Lower leg skin (tissue), 4 donors: ENCODE results near the gene NIFK. TPM values are rescaled to one million over a fixed set of nuclear protein-coding genes. Genes with fewer than 3 reads are reported as not detected.
"Not testable (repeated sequence)": the region's sequence is repeated elsewhere in the genome, so short reads cannot be mapped to it uniquely, and the experiment has no call there.

ENCODE experiments used
- DNase-seq, 2 donors: peaks; one replicate each; pipeline ENCODE4 v3.0.0-alpha.2; 2019; ENCODE audit warnings: low spot score in 2 of 2
- H3K4me3 ChIP-seq: fragments of 200-600 bp; sonication (generic); 2 replicates; pipeline ENCODE4 v1.5.1; 2017; ENCODE audit warnings: mild to moderate bottlenecking, low read depth; ENCODE audit not compliant: poor library complexity, severe bottlenecking
- CTCF ChIP-seq, 3 donors: fragments of 450-650 bp; IDR thresholded peaks; one replicate each; pipeline ENCODE4 v1.5.1; 2016; ENCODE audit warnings: antibody characterized with exemption in 3 of 3, mild to moderate bottlenecking in 3 of 3, moderate library complexity in 2 of 3
- POLR2A ChIP-seq, 2 donors: fragments of 450-650 bp; IDR thresholded peaks; one replicate each; pipeline ENCODE4 v1.6.1; 2016 to 2017; ENCODE audit warnings: antibody characterized with exemption in 2 of 2, mild to moderate bottlenecking in 1 of 2, moderate library complexity in 1 of 2
- WGBS, 2 donors: methylation state at CpG; one replicate each; pipeline ENCODE4 v1.1.5; 2018; 5-methylcytosine and 5-hydroxymethylcytosine counted together
- intact Hi-C: fragments of 100-400 bp; cut with DNase I; formaldehyde crosslinking; loops from one replicate; pipeline ENCODE4 v1.15.0; 2023; ENCODE audit warnings: low total_unique reads
- total RNA-seq, 4 donors: library from RNA; depleted of rRNA; stranded (reverse); fragments of >200 nt; gene quantifications; one replicate each; pipeline ENCODE4 v1.1.0, GENCODE V29; 2016

The NIFK gene
- total RNA-seq, 4 donors from 2014 or later: 46.8 to 94.0 (median 49.4) TPM

GRCh38 chr2:121697108-121697631 lies 39.5 kb downstream of the NIFK start:
- intact Hi-C loops: no loop called here
- no peak for DNase-seq

GRCh38 chr2:121696410-121696930 lies 40.2 kb downstream of the NIFK start:
- intact Hi-C loops: no loop called here
- WGBS, 2 donors: 89 to 97% methylated on average over 7 of the region's 7 CpGs
- H3K4me3 ChIP-seq: no peak overlapping the region
- TF ChIP-seq CTCF (IDR thresholded peaks at IDR 0.05): no peak
- TF ChIP-seq POLR2A (IDR thresholded peaks at IDR 0.05): no peak
- no peak for DNase-seq

More at GRCh38 chr2:121697108-121697631, 39.5 kb downstream of the NIFK start:
- WGBS, 2 donors: 56 to 61% methylated on average over 4 of the region's 4 CpGs
- H3K4me3 ChIP-seq: no peak overlapping the region
- TF ChIP-seq CTCF (IDR thresholded peaks at IDR 0.05) (no peak), POLR2A (IDR thresholded peaks at IDR 0.05) (no peak)

- H3K4me3 ChIP-seq: no peak overlapping the region
- intact Hi-C loops: no loop called here
- TF ChIP-seq CTCF (IDR thresholded peaks at IDR 0.05) (no peak), POLR2A (IDR thresholded peaks at IDR 0.05) (no peak)
- 70 to 72% methylated on average over 2 of the region's 2 CpGs for WGBS, 2 donors
- DNase-seq: no peak
Measured at GRCh38 chr2:121695171-121695451, 41.6 kb downstream of the NIFK start.

- intact Hi-C loops: no loop called here
- DNase-seq: no peak
- 70 to 76% methylated on average over 6 of the region's 6 CpGs for WGBS, 2 donors
- no peak for TF ChIP-seq CTCF (IDR thresholded peaks at IDR 0.05)
- no peak for TF ChIP-seq POLR2A (IDR thresholded peaks at IDR 0.05)
- no peak overlapping the region for H3K4me3 ChIP-seq
Measured at GRCh38 chr2:121694398-121695170, 42.1 kb downstream of the NIFK start.

- intact Hi-C loops, DNase-seq, H3K4me3 ChIP-seq: not testable (repeated sequence)
- WGBS, 2 donors: 96 to 97% methylated on average over 3 of the region's 3 CpGs
Measured at GRCh38 chr2:121690572-121690971, 46.1 kb downstream of the NIFK start.

GRCh38 chr2:121690095-121690494 lies 46.6 kb downstream of the NIFK start:
- no peak for DNase-seq
- no peak overlapping the region for H3K4me3 ChIP-seq
- intact Hi-C loops: no loop called here
- TF ChIP-seq CTCF (IDR thresholded peaks at IDR 0.05) (no peak), POLR2A (IDR thresholded peaks at IDR 0.05) (no peak)
- WGBS, 2 donors: 92 to 93% methylated on average over 6 of the region's 6 CpGs
